GM23338 (cell line): ENCODE measurements around the gene RSPH10B. TPM values are rescaled to one million over a fixed set of nuclear protein-coding genes. Genes with fewer than 3 reads are reported as not detected.
"Not testable (repeated sequence)": the region's sequence is repeated elsewhere in the genome, so short reads cannot be mapped to it uniquely, and the experiment has no call there.

Source experiments
- ATAC-seq: fragments of 200-7000 bp; cut with Tn5 transposase; 3 replicates; pipeline ENCODE4 v1.9.1; 2020
- DNase-seq: peaks from one replicate; pipeline ENCODE4 v3.0.0-alpha.2; 2015; ENCODE audit warnings: low spot score
- H2AFZ ChIP-seq: fragments of 200-600 bp; sonication (generic); 2 replicates; pipeline ENCODE4 v1.8.0; 2016; ENCODE audit warnings: antibody characterized with exemption, mild to moderate bottlenecking, moderate library complexity
- H3F3A ChIP-seq: fragments of 200-600 bp; sonication (generic); replicated peaks from 2 replicates; pipeline ENCODE4 v1.8.0; 2017; ENCODE audit warnings: antibody characterized with exemption, mixed run types, low read depth
- H3K27ac ChIP-seq: fragments of 200-600 bp; sonication (generic); 2 replicates; pipeline ENCODE4 v1.6.1; 2016; ENCODE audit warnings: low read depth
- H3K27me3 ChIP-seq: fragments of 200-600 bp; sonication (generic); 2 replicates; pipeline ENCODE4 v1.8.0; 2016; ENCODE audit warnings: mild to moderate bottlenecking, mixed run types, moderate library complexity; ENCODE audit not compliant: insufficient read depth
- H3K36me3 ChIP-seq: fragments of 200-600 bp; sonication (generic); 2 replicates; pipeline ENCODE4 v1.8.0; 2016; ENCODE audit warnings: mild to moderate bottlenecking; ENCODE audit not compliant: insufficient read depth
- H3K4me1 ChIP-seq: fragments of 200-600 bp; sonication (generic); 2 replicates; pipeline ENCODE4 v1.8.0; 2016; ENCODE audit warnings: mild to moderate bottlenecking, moderate library complexity; ENCODE audit not compliant: insufficient read depth
- H3K4me2 ChIP-seq: fragments of 200-600 bp; sonication (generic); 2 replicates; pipeline ENCODE4 v1.7.1; 2017; ENCODE audit warnings: mixed run types
- H3K4me3 ChIP-seq: fragments of 200-600 bp; sonication (generic); 2 replicates; pipeline ENCODE4 v1.6.1; 2016; ENCODE audit warnings: mixed run types
- H3K79me2 ChIP-seq: fragments of 200-600 bp; sonication (generic); replicated peaks from 2 replicates; pipeline ENCODE4 v1.8.0; 2017; ENCODE audit warnings: mild to moderate bottlenecking; ENCODE audit not compliant: insufficient read depth
- H3K9me2 ChIP-seq: fragments of 200-600 bp; sonication (generic); 2 replicates; pipeline ENCODE4 v1.8.0; 2017; ENCODE audit not compliant: insufficient read depth
- H4K20me1 ChIP-seq: fragments of 200-600 bp; sonication (generic); replicated peaks from 2 replicates; pipeline ENCODE4 v1.8.0; 2017; ENCODE audit warnings: mild to moderate bottlenecking; ENCODE audit not compliant: insufficient read depth
- H3K27ac Mint-ChIP-seq: 2 replicates; pipeline ENCODE4 v1.8.0; 2020; ENCODE audit warnings: inconsistent platforms, mild to moderate bottlenecking, moderate library complexity, mixed read lengths
- H3K27me3 Mint-ChIP-seq: 3 replicates; pipeline ENCODE4 v1.8.0; 2022; ENCODE audit warnings: low read depth, mild to moderate bottlenecking, moderate library complexity, mixed read lengths, inconsistent platforms; ENCODE audit not compliant: insufficient read depth, poor library complexity
- H3K36me3 Mint-ChIP-seq: 3 replicates; pipeline ENCODE4 v1.8.0; 2021; ENCODE audit warnings: low read depth, mild to moderate bottlenecking, inconsistent platforms, moderate library complexity, mixed read lengths
- H3K4me1 Mint-ChIP-seq: 3 replicates; pipeline ENCODE4 v1.8.0; 2020; ENCODE audit warnings: mild to moderate bottlenecking, inconsistent platforms, mixed read lengths
- H3K4me3 Mint-ChIP-seq: 3 replicates; pipeline ENCODE4 v1.8.0; 2021; ENCODE audit warnings: moderate library complexity, mild to moderate bottlenecking, inconsistent platforms, mixed read lengths
- H3K9me3 Mint-ChIP-seq: 3 replicates; pipeline ENCODE4 v1.8.0; 2020; ENCODE audit warnings: moderate library complexity, mild to moderate bottlenecking, inconsistent platforms, mixed read lengths
- polyA plus RNA-seq: library from polyadenylated mRNA; unstranded; fragments of >200 nt; fragmentation: Nextera tagmentation; extraction: Ambion mirVana; gene quantifications from 2 replicates; pipeline ENCODE4 v1.2.1, GENCODE V29; 2016
- total RNA-seq: library from RNA; depleted of rRNA; stranded (reverse); fragments of >200 nt; shearing (Covaris generic); gene quantifications from 2 replicates; pipeline ENCODE4 v1.2.3, GENCODE V29; 2014

Gene RSPH10B
- total and polyA plus RNA-seq, 2 experiments from 2014 or later, result 0.99 to 5.9 TPM

- not testable (repeated sequence) for H3K4me1 Mint-ChIP-seq, H3K27ac ChIP-seq, H3K27ac Mint-ChIP-seq, DNase-seq, H3K4me3 ChIP-seq, H3F3A ChIP-seq, H3K9me2 ChIP-seq, H3K79me2 ChIP-seq, H3K27me3 ChIP-seq, H3K4me3 Mint-ChIP-seq, H2AFZ ChIP-seq, H3K9me3 Mint-ChIP-seq, H4K20me1 ChIP-seq, H3K4me1 ChIP-seq, H3K4me2 ChIP-seq, ATAC-seq, H3K27me3 Mint-ChIP-seq
- H3K36me3 ChIP-seq, result peaks cover 12% of the 10 kb centered on the region
- peaks cover 49% of the 10 kb centered on the region for H3K36me3 Mint-ChIP-seq
These were observed 16.6 kb upstream of the RSPH10B start for GRCh38 chr7:5987061-5987460.

- not testable (repeated sequence) for H3K9me2 ChIP-seq, H3K79me2 ChIP-seq, H3K4me3 Mint-ChIP-seq, H3K4me2 ChIP-seq, H3K4me3 ChIP-seq, H2AFZ ChIP-seq, H3K4me1 ChIP-seq, ATAC-seq, H3K27me3 Mint-ChIP-seq, H4K20me1 ChIP-seq, H3K9me3 Mint-ChIP-seq, H3K27ac ChIP-seq, DNase-seq, H3K27me3 ChIP-seq, H3K4me1 Mint-ChIP-seq, H3K36me3 ChIP-seq, H3K27ac Mint-ChIP-seq, H3F3A ChIP-seq
- peaks cover 24% of the 10 kb centered on the region for H3K36me3 Mint-ChIP-seq
These were observed 9.3 kb upstream of the RSPH10B start for GRCh38 chr7:5979680-5980314.

GRCh38 chr7:5973580-5973979, 3.1 kb upstream of the RSPH10B start:
- H3K36me3 Mint-ChIP-seq, H3K9me2 ChIP-seq, ATAC-seq, H3K27ac Mint-ChIP-seq, H3K27me3 ChIP-seq, H3K4me1 ChIP-seq, H3K27ac ChIP-seq, H3F3A ChIP-seq, H2AFZ ChIP-seq, H3K4me3 Mint-ChIP-seq, H3K36me3 ChIP-seq, H3K4me3 ChIP-seq, H3K9me3 Mint-ChIP-seq, H4K20me1 ChIP-seq, H3K79me2 ChIP-seq, H3K4me2 ChIP-seq, DNase-seq, H3K27me3 Mint-ChIP-seq, H3K4me1 Mint-ChIP-seq: not testable (repeated sequence)

- not testable (repeated sequence) for H3K36me3 ChIP-seq, H3K27me3 Mint-ChIP-seq, H3K27ac ChIP-seq, H3K9me3 Mint-ChIP-seq, H3K4me2 ChIP-seq, H3K4me1 Mint-ChIP-seq, H3K4me3 Mint-ChIP-seq, H3K4me1 ChIP-seq, H3K79me2 ChIP-seq, DNase-seq, H4K20me1 ChIP-seq, H3K36me3 Mint-ChIP-seq, H3F3A ChIP-seq, ATAC-seq, H3K4me3 ChIP-seq, H2AFZ ChIP-seq, H3K27ac Mint-ChIP-seq, H3K9me2 ChIP-seq, H3K27me3 ChIP-seq
These were observed 6.7 kb downstream of the RSPH10B start for GRCh38 chr7:5963810-5964209.

GRCh38 chr7:5963205-5963604, 7.3 kb downstream of the RSPH10B start:
- H3K79me2 ChIP-seq, H3K9me3 Mint-ChIP-seq, H3K4me3 Mint-ChIP-seq, H3K4me2 ChIP-seq, H3K4me1 ChIP-seq, H3K4me1 Mint-ChIP-seq, H3K4me3 ChIP-seq, H2AFZ ChIP-seq, DNase-seq, H3F3A ChIP-seq, H3K27ac Mint-ChIP-seq, H3K27ac ChIP-seq, H4K20me1 ChIP-seq, H3K27me3 ChIP-seq, H3K36me3 Mint-ChIP-seq, H3K36me3 ChIP-seq, H3K9me2 ChIP-seq, H3K27me3 Mint-ChIP-seq: not testable (repeated sequence)
- ATAC-seq, result peak; percentile 79

- H3K36me3 Mint-ChIP-seq, H3K9me3 Mint-ChIP-seq, H3K4me3 Mint-ChIP-seq, H3K27ac ChIP-seq, H3K79me2 ChIP-seq, H3K9me2 ChIP-seq, H3K27ac Mint-ChIP-seq, H3K27me3 ChIP-seq, DNase-seq, H3K4me3 ChIP-seq, H3K4me2 ChIP-seq, H3K36me3 ChIP-seq, H2AFZ ChIP-seq, ATAC-seq, H3K4me1 ChIP-seq, H3K4me1 Mint-ChIP-seq, H3F3A ChIP-seq, H4K20me1 ChIP-seq, H3K27me3 Mint-ChIP-seq: not testable (repeated sequence)
These were observed 35.5 kb downstream of the RSPH10B start for GRCh38 chr7:5934945-5935450.
